OCI-LY3 (cell line): ENCODE results near the gene KCNMA1.

Experiments
- H2AFZ ChIP-seq: fragments of 200-600, 300-600 bp; shearing (Covaris generic); 2 replicates; pipeline ENCODE4 v1.6.0; 2014; ENCODE audit warnings: antibody characterized with exemption, low read depth, low read length
- H3K27ac ChIP-seq: fragments of 200-600, 300-600 bp; sonication (generic); 2 replicates; pipeline ENCODE4 v1.5.1; 2014; ENCODE audit warnings: mild to moderate bottlenecking, low read length, moderate library complexity, mixed read lengths
- H3K27me3 ChIP-seq: fragments of 200-600, 300-600 bp; sonication (generic); 2 replicates; pipeline ENCODE4 v1.6.1; 2014; ENCODE audit warnings: low read depth, low read length, mixed read lengths
- H3K36me3 ChIP-seq: fragments of 200-600, 300-600 bp; sonication (generic); replicated peaks from 2 replicates; pipeline ENCODE3; 2014; ENCODE audit warnings: low read depth, low read length, mixed read lengths
- H3K4me1 ChIP-seq: fragments of 300-600, 200-600 bp; sonication (generic); 2 replicates; pipeline ENCODE4 v1.6.1; 2014; ENCODE audit warnings: low read length, mixed read lengths
- H3K4me2 ChIP-seq: fragments of 200-600, 300-600 bp; sonication (generic); 2 replicates; pipeline ENCODE4 v1.6.1; 2014; ENCODE audit warnings: low read length, mixed read lengths
- H3K4me3 ChIP-seq: fragments of 300-600, 200-600 bp; sonication (generic); 2 replicates; pipeline ENCODE4 v1.5.1; 2014; ENCODE audit warnings: antibody characterized with exemption, mild to moderate bottlenecking, low read length, moderate library complexity
- H3K79me2 ChIP-seq: fragments of 300-600, 200-600 bp; shearing (Covaris generic); 2 replicates; pipeline ENCODE4 v1.6.1; 2014; ENCODE audit warnings: mild to moderate bottlenecking, low read length, mixed read lengths
- H3K9ac ChIP-seq: fragments of 300-600, 200-600 bp; shearing (Covaris generic); 2 replicates; pipeline ENCODE4 v1.6.0; 2014; ENCODE audit warnings: mild to moderate bottlenecking, low read length, moderate library complexity
- H3K9me3 ChIP-seq: fragments of 200-600, 300-600 bp; shearing (Covaris generic); 2 replicates; pipeline ENCODE4 v1.6.1; 2014; ENCODE audit warnings: low read length, mixed read lengths; ENCODE audit not compliant: insufficient read depth
- H4K20me1 ChIP-seq: fragments of 200-600, 300-600 bp; sonication (generic); 2 replicates; pipeline ENCODE4 v1.6.1; 2016; ENCODE audit warnings: low read length, mixed read lengths; ENCODE audit not compliant: insufficient read depth
- EZH2phosphoT487 ChIP-seq: fragments of 200-600 bp; shearing (Covaris generic); IDR thresholded peaks from 2 replicates; pipeline ENCODE4 v1.6.1; 2018; ENCODE audit warnings: antibody characterized with exemption, mixed run types, low read depth
- TF ChIP-seq, protein P1 (sequence below): fragments of 200-600, 300-600 bp; sonication (generic); IDR thresholded peaks from 2 replicates; pipeline ENCODE4 v1.5.1; 2014; ENCODE audit warnings: antibody characterized with exemption, low read length, low read depth

KCNMA1 gene

DNA sequence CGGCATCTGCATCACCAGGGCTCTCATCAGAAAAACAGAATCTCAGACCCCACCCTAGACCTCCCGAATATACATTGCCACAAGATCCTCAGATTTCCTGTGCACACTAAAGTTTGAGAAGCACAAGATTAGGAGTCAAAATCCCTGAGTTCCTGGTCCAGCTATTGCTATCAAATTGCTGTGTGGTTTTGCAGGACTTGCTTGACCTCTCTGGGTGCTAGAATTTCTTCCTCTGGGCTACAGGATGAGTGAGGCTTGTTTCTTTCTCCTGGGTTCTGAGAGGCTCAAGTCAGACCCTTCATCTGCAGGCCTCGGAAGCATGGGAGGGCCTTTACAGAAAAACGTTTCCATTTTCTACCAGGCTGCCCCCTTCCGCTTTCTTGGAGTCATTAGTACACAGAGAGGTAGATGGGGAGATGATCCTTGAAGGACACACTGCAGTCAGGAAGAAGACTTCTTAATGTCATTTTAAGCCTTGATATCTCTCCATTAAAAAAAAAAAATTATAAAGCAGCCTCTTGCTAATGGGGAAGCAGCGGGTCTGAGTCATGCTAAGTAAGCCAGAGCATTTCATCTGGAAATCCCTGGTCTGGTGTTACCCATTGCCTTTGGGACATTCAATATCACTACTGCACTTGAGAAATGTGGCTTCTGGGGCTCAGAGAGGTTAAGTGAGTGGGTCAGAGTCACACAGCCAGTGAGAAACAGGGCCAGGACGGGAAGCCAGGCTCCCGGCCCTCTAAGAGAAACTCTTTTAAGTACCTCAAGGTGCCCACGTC lies 173.5 kb downstream of the KCNMA1 start:
- no peak overlapping the region for H2AFZ ChIP-seq
- no peaks in the 10 kb centered on the region for H3K27me3 ChIP-seq
- H3K27ac ChIP-seq, result no peak overlapping the region
- peaks cover 63% of the 10 kb centered on the region for H4K20me1 ChIP-seq
- H3K9me3 ChIP-seq, result no peaks in the 10 kb centered on the region
- no peak overlapping the region for H3K9ac ChIP-seq
- peaks cover 18% of the 10 kb centered on the region for H3K4me1 ChIP-seq
- no peaks in the 10 kb centered on the region for H3K36me3 ChIP-seq
- no peak overlapping the region for H3K4me3 ChIP-seq
- H3K4me2 ChIP-seq, result no peak overlapping the region
- no peak for TF ChIP-seq EZH2phosphoT487
- TF ChIP-seq, protein P1, sequence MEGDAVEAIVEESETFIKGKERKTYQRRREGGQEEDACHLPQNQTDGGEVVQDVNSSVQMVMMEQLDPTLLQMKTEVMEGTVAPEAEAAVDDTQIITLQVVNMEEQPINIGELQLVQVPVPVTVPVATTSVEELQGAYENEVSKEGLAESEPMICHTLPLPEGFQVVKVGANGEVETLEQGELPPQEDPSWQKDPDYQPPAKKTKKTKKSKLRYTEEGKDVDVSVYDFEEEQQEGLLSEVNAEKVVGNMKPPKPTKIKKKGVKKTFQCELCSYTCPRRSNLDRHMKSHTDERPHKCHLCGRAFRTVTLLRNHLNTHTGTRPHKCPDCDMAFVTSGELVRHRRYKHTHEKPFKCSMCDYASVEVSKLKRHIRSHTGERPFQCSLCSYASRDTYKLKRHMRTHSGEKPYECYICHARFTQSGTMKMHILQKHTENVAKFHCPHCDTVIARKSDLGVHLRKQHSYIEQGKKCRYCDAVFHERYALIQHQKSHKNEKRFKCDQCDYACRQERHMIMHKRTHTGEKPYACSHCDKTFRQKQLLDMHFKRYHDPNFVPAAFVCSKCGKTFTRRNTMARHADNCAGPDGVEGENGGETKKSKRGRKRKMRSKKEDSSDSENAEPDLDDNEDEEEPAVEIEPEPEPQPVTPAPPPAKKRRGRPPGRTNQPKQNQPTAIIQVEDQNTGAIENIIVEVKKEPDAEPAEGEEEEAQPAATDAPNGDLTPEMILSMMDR, result no peak
- peaks cover 4% of the 10 kb centered on the region; the same call in 1 of the 2 replicates for H3K79me2 ChIP-seq

DNA sequence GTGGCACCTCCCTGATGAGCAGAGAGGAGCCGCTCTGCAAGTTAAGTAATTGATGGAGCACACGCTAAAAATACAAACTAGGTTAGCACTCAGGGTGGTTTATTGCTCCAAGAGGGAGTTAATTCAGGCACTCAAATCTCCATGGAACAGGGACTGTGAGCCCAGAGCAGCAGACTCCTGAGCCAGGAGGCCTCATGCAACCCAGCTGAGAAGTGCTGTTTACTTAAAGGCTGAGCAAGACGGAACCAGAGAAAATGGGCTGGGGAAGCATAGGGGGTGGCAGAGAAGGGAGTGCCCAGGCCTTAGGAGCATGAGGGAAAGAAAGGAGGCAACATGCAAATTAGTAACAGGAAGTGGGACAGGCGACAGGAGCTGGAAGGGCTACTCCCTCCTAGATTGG lies 174.1 kb downstream of the KCNMA1 start:
- no peak overlapping the region for H3K9ac ChIP-seq
- H3K79me2 ChIP-seq, result peaks cover 4% of the 10 kb centered on the region; the same call in 1 of the 2 replicates
- H3K36me3 ChIP-seq, result no peaks in the 10 kb centered on the region
- no peak for TF ChIP-seq EZH2phosphoT487
- TF ChIP-seq, protein P1, result no peak
- H2AFZ ChIP-seq, result no peak overlapping the region
- peaks cover 67% of the 10 kb centered on the region for H4K20me1 ChIP-seq
- H3K4me2 ChIP-seq, result no peak overlapping the region
- no peak overlapping the region for H3K27ac ChIP-seq
- no peak overlapping the region for H3K4me3 ChIP-seq
- H3K27me3 ChIP-seq, result no peaks in the 10 kb centered on the region
- H3K4me1 ChIP-seq, result peaks cover 18% of the 10 kb centered on the region
- no peaks in the 10 kb centered on the region for H3K9me3 ChIP-seq

DNA sequence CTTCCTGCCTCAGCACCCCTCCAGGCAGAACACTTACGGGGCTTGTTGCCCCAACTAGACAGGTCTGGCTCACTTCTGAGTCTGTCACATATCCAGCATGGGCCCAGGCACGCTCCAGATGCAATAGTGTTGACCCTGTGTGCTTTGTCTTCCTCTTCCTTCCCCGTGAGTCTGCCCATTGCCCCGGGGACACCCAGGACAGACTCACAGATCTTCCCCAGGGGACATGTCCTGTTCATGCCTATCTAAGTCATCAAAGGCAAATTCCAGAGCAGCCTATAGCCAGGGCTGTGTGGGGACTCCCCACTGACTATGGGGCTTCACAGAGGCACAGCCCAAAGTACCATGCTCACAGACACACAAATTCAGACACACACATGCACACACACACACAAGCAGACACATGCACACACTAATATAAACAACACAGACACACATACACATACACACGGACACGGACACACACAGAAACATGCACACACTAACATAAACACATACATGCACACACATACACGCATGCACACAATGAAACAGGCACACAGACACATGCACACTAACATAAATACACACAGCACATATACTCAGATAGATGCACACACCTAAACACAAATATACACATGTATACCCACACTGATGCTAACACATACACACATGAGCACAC lies 175.8 kb downstream of the KCNMA1 start:
- Histone ChIP-seq H3K9me3 (no peaks in the 10 kb centered on the region), H3K9ac (no peak overlapping the region), H3K79me2 (peaks cover 4% of the 10 kb centered on the region; the same call in 1 of the 2 replicates), H3K27ac (no peak overlapping the region), H2AFZ (no peak overlapping the region), H3K4me1 (peaks cover 18% of the 10 kb centered on the region), H3K4me2 (no peak overlapping the region), H3K4me3 (no peak overlapping the region), H4K20me1 (peaks cover 77% of the 10 kb centered on the region), H3K36me3 (no peaks in the 10 kb centered on the region), H3K27me3 (no peaks in the 10 kb centered on the region)
- TF ChIP-seq EZH2phosphoT487, result no peak
- TF ChIP-seq, protein P1, result no peak

DNA sequence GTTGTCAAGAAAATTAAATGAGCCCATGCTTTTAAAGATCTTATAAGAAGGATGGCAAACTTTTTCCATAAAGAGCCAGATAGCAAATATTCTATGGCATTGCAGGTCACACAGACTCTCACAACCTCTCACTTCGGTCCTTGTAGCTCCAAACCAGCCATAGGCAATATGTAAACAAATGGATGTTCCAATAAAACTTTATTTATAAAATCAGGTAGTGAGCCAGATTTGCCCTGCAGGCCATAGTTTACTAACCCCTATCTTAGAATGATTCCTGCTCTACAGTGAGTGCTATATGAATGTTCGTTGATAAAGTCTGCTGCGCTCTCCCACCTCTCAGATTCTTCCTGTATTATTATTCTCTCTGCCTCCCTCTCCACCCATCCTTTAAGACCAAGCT lies 177.7 kb downstream of the KCNMA1 start:
- no peak overlapping the region for H3K4me3 ChIP-seq
- TF ChIP-seq, protein P1, result no peak
- TF ChIP-seq EZH2phosphoT487, result no peak
- H3K9ac ChIP-seq, result no peak overlapping the region
- peaks cover 4% of the 10 kb centered on the region; the same call in 1 of the 2 replicates for H3K79me2 ChIP-seq
- H2AFZ ChIP-seq, result no peak overlapping the region
- H4K20me1 ChIP-seq, result peaks cover 68% of the 10 kb centered on the region
- no peak overlapping the region for H3K27ac ChIP-seq
- no peaks in the 10 kb centered on the region for H3K9me3 ChIP-seq
- peaks cover 18% of the 10 kb centered on the region for H3K4me1 ChIP-seq
- H3K36me3 ChIP-seq, result no peaks in the 10 kb centered on the region
- H3K27me3 ChIP-seq, result no peaks in the 10 kb centered on the region
- H3K4me2 ChIP-seq, result no peak overlapping the region
